Measurements from ENCODE around the gene LPCAT2. TPM values are rescaled to one million over a fixed set of nuclear protein-coding genes. Genes with fewer than 3 reads are reported as not detected.

Gene LPCAT2
- polyA plus RNA-seq, 3 donors, result 28.5 to 49.7 (median 47.1) TPM

DNA sequence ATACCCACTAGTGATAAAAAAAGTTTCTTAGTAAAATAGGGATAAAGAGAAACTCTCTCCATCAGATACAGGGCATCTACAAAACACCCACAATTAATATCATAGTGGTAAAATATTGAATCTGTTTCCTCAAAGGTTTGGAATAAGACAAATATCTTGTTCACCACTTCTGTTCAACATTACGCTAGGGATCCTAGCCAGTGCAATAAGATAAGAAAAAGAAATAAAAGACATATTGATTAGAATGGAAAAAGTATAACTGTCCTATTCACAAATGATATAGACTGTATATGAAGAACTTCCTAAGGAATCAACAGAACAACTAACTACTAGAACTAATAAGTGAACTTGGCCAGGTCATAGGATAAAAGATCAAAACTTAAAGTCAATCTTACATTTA lies 12.9 kb downstream of the LPCAT2 start:
- intact Hi-C loops (cut with micrococcal nuclease), result no loop called here
- H3K27me3 Mint-ChIP-seq (ENCODE audit: low read depth in 3 of 3), result no peaks in the 10 kb centered on the region

DNA sequence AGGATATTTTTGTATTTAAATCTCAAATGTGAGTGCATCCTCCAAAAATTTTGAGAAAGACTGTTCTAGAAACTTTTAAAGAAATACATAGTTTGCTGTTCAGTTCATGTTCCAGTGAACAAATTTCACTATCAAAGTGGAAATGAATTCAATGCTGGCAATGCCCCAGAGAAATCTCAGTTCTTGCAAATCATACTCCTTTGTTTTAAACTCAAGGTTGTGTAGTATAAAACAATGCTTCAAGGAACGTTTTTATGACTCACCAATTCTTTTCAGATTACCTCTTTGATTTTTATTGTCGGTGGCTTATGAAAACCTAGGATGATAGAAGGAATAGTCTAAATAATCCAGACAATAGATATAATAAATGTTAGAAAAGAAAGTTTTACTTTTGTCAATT lies 17.6 kb downstream of the LPCAT2 start:
- intact Hi-C loops (cut with micrococcal nuclease), result no loop called here
- Histone ChIP-seq H3K79me2 (ENCODE audit: insufficient read depth, low read length) (peaks cover 6% of the 10 kb centered on the region), H3K9ac (ENCODE audit: insufficient read depth, low read length, poor library complexity, severe bottlenecking) (no peak overlapping the region), H3K9me3 (replicated peaks in 1 of 2; ENCODE audit: control insufficient read depth in 1 of 2, insufficient read depth in 1 of 2, low read length in 2 of 2) (peaks cover 0 to 11% of the 10 kb centered on the region in 2 donors), H3K4me1 (ENCODE audit: control insufficient read depth in 1 of 2, insufficient read depth in 2 of 2, low read length in 2 of 2) (no peaks in the 10 kb centered on the region), H2AFZ (ENCODE audit: insufficient read depth, low read depth, low read length, poor library complexity, severe bottlenecking) (no peak overlapping the region), H3K27me3 (ENCODE audit: control insufficient read depth in 2 of 2, insufficient read depth in 2 of 2, low read length in 2 of 2) (no peaks in the 10 kb centered on the region), H3K4me3 (replicated peaks in 1 of 3; ENCODE audit: low read depth in 2 of 3, low read length in 3 of 3) (no peak overlapping the region), H4K20me1 (ENCODE audit: insufficient read depth, low read length) (peaks cover 27% of the 10 kb centered on the region), H3K27ac (ENCODE audit: low read depth in 1 of 2, low read length in 2 of 2) (no peak overlapping the region), H3K36me3 (replicated peaks in 1 of 2; ENCODE audit: control insufficient read depth in 1 of 2, insufficient read depth in 2 of 2, low read length in 2 of 2) (peaks cover 37 to 70% of the 10 kb centered on the region in 2 donors), H3K4me2 (replicated peaks; ENCODE audit: extremely low read depth, low read length, poor library complexity, severe bottlenecking) (no peak overlapping the region)
- DNase-seq, result no peak
- H3K27ac Mint-ChIP-seq, result no peak overlapping the region
- peaks cover 43 to 47% of the 10 kb centered on the region in 2 donors for H3K36me3 Mint-ChIP-seq
- peaks cover 2 to 10% (median 7%) of the 10 kb centered on the region in 7 donors for H3K9me3 Mint-ChIP-seq
- no CpG with 5 or more reads among the region's 2 CpGs for WGBS (ENCODE audit: insufficient coverage)
- H3K4me1 Mint-ChIP-seq, result no peaks in the 10 kb centered on the region
- H3K27me3 Mint-ChIP-seq (ENCODE audit: low read depth in 3 of 3), result no peaks in the 10 kb centered on the region
- no peak overlapping the region for H3K4me3 Mint-ChIP-seq
- TF ChIP-seq, protein P1, sequence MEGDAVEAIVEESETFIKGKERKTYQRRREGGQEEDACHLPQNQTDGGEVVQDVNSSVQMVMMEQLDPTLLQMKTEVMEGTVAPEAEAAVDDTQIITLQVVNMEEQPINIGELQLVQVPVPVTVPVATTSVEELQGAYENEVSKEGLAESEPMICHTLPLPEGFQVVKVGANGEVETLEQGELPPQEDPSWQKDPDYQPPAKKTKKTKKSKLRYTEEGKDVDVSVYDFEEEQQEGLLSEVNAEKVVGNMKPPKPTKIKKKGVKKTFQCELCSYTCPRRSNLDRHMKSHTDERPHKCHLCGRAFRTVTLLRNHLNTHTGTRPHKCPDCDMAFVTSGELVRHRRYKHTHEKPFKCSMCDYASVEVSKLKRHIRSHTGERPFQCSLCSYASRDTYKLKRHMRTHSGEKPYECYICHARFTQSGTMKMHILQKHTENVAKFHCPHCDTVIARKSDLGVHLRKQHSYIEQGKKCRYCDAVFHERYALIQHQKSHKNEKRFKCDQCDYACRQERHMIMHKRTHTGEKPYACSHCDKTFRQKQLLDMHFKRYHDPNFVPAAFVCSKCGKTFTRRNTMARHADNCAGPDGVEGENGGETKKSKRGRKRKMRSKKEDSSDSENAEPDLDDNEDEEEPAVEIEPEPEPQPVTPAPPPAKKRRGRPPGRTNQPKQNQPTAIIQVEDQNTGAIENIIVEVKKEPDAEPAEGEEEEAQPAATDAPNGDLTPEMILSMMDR (IDR thresholded peaks at IDR 0.05), result no peak

More for the DNA sequence above, 12.9 kb downstream of the LPCAT2 start:
- WGBS (ENCODE audit: insufficient coverage), result no CpG with 5 or more reads among the region's 1 CpG
- Mint-ChIP-seq H3K9me3 (peaks cover 6 to 36% (median 17%) of the 10 kb centered on the region in 7 donors), H3K36me3 (peaks cover 16 to 40% of the 10 kb centered on the region in 2 donors), H3K4me3 (no peak overlapping the region), H3K27ac (no peak overlapping the region), H3K4me1 (no peaks in the 10 kb centered on the region)
- no peak for DNase-seq
- no peaks in the 10 kb centered on the region for H3K27me3 ChIP-seq (ENCODE audit: control insufficient read depth in 2 of 2, insufficient read depth in 2 of 2, low read length in 2 of 2)
- no peaks in the 10 kb centered on the region for H3K4me1 ChIP-seq (ENCODE audit: control insufficient read depth in 1 of 2, insufficient read depth in 2 of 2, low read length in 2 of 2)
- peaks cover 2 to 23% of the 10 kb centered on the region in 2 donors for H3K36me3 ChIP-seq (replicated peaks in 1 of 2; ENCODE audit: control insufficient read depth in 1 of 2, insufficient read depth in 2 of 2, low read length in 2 of 2)
- peaks cover 15% of the 10 kb centered on the region for H3K79me2 ChIP-seq (ENCODE audit: insufficient read depth, low read length)
- TF ChIP-seq, protein P1 (IDR thresholded peaks at IDR 0.05), result no peak
- H4K20me1 ChIP-seq (ENCODE audit: insufficient read depth, low read length), result peaks cover 26% of the 10 kb centered on the region
- H3K4me3 ChIP-seq (replicated peaks in 1 of 3; ENCODE audit: low read depth in 2 of 3, low read length in 3 of 3), result no peak overlapping the region
- peaks cover 5 to 15% of the 10 kb centered on the region in 2 donors for H3K9me3 ChIP-seq (replicated peaks in 1 of 2; ENCODE audit: control insufficient read depth in 1 of 2, insufficient read depth in 1 of 2, low read length in 2 of 2)
- H3K27ac ChIP-seq (ENCODE audit: low read depth in 1 of 2, low read length in 2 of 2), result no peak overlapping the region
- H2AFZ ChIP-seq (ENCODE audit: insufficient read depth, low read depth, low read length, poor library complexity, severe bottlenecking), result no peak overlapping the region
- no peak overlapping the region for H3K4me2 ChIP-seq (replicated peaks; ENCODE audit: extremely low read depth, low read length, poor library complexity, severe bottlenecking)
- H3K9ac ChIP-seq (ENCODE audit: insufficient read depth, low read length, poor library complexity, severe bottlenecking), result no peak overlapping the region
